ENCODE measurements around the gene XPNPEP1. TPM values are rescaled to one million over a fixed set of nuclear protein-coding genes. Genes with fewer than 3 reads are reported as not detected.

The XPNPEP1 gene
- polyA plus RNA-seq, 1 of the 3 experiments (the other 2 are of a cell fraction): 167 TPM

GRCh38 chr10:109963439-109963838 lies 40.1 kb upstream of the XPNPEP1 start (continued):
- peak; percentile 93 for TF ChIP-seq TCF12 (IDR thresholded peaks at IDR 0.05)
- no peak for TF ChIP-seq RXRA (IDR thresholded peaks at IDR 0.05; ENCODE audit: borderline replicate concordance, low read depth)

GRCh38 chr10:109962247-109962646 lies 38.9 kb upstream of the XPNPEP1 start:
- ChIA-PET POLR2A (no interaction called here), CTCF (interaction anchor here (1.7 to 1.8 kb wide), 2 partner anchors 78 to 176 kb away, joined by 4 to 5 read pairs; no protein-coding TSS in a partner anchor)
- DNase-seq: no peak
- Histone ChIP-seq H3K27ac (ENCODE audit: low read depth in 2 of 2, low read length in 1 of 2) (peak overlapping the region; percentile 59 to 69), H3K9ac (no peak overlapping the region; the same call in 1 of the 2 replicates), H3K27me3 (ENCODE audit: insufficient read depth) (no peaks in the 10 kb centered on the region), H3K4me3 (ENCODE audit: low read depth in 2 of 2, low read length in 1 of 2) (no peak overlapping the region), H4K20me1 (ENCODE audit: insufficient read depth) (no peaks in the 10 kb centered on the region), H3F3A (replicated peaks; ENCODE audit: insufficient read depth) (peaks cover 15% of the 10 kb centered on the region), H2AFZ (ENCODE audit: low read depth) (peak overlapping the region; percentile 34; the same call in 1 of the 2 replicates), H3K79me2 (ENCODE audit: insufficient read depth) (no peaks in the 10 kb centered on the region), H3K36me3 (replicated peaks in 1 of 2; ENCODE audit: control insufficient read depth in 1 of 2, insufficient read depth in 2 of 2, low read length in 1 of 2) (no peaks in the 10 kb centered on the region), H3K4me1 (ENCODE audit: control insufficient read depth in 1 of 2, insufficient read depth in 2 of 2, low read depth in 1 of 2, low read length in 1 of 2) (peaks cover 32 to 47% of the 10 kb centered on the region in 2 experiments), H3K4me2 (peak overlapping the region; percentile 42; the same call in 1 of the 2 replicates), H3K9me3 (no peaks in the 10 kb centered on the region), H3K9me2 (no peaks in the 10 kb centered on the region)
- TF ChIP-seq PBX3 (IDR thresholded peaks at IDR 0.05): peak; percentile 62
- TF ChIP-seq ELF1 (IDR thresholded peaks at IDR 0.05): no peak
- TF ChIP-seq TEAD4 (IDR thresholded peaks at IDR 0.05; ENCODE audit: borderline replicate concordance, insufficient read depth): no peak
- 0 out of 2 replicates have a peak, but pooled peaks have one; percentile 21 for TF ChIP-seq TCF12 (IDR thresholded peaks at IDR 0.05)
- 95% methylated on average over 1 of the region's 1 CpG for whole genome bisulfite sequencing (ENCODE audit: low lambda C conversion rate)

- Histone ChIP-seq H3K9me2 (no peaks in the 10 kb centered on the region), H3K27me3 (ENCODE audit: insufficient read depth) (no peaks in the 10 kb centered on the region), H3K4me3 (ENCODE audit: low read depth in 2 of 2, low read length in 1 of 2) (no peak overlapping the region), H3K4me1 (ENCODE audit: control insufficient read depth in 1 of 2, insufficient read depth in 2 of 2, low read depth in 1 of 2, low read length in 1 of 2) (peaks cover 26 to 42% of the 10 kb centered on the region in 2 experiments), H4K20me1 (ENCODE audit: insufficient read depth) (no peaks in the 10 kb centered on the region), H3K79me2 (ENCODE audit: insufficient read depth) (no peaks in the 10 kb centered on the region), H3K9me3 (no peaks in the 10 kb centered on the region), H3K4me2 (peak overlapping the region; percentile 42; the same call in 1 of the 2 replicates), H2AFZ (ENCODE audit: low read depth) (no peak overlapping the region; the same call in 1 of the 2 replicates), H3K27ac (ENCODE audit: low read depth in 2 of 2, low read length in 1 of 2) (peak overlapping the region; percentile 59 to 69), H3F3A (replicated peaks; ENCODE audit: insufficient read depth) (peaks cover 7% of the 10 kb centered on the region), H3K9ac (no peak overlapping the region; the same call in 1 of the 2 replicates), H3K36me3 (replicated peaks in 1 of 2; ENCODE audit: control insufficient read depth in 1 of 2, insufficient read depth in 2 of 2, low read length in 1 of 2) (no peaks in the 10 kb centered on the region)
- DNase-seq: peak; percentile 26
- ChIA-PET POLR2A (no interaction called here), CTCF (interaction anchor here (0.7 to 1.8 kb wide), 5 partner anchors 14 to 176 kb away, joined by 3 to 5 read pairs (median 4); no protein-coding TSS in a partner anchor)
- peak; percentile 57; the same call in 1 of the 2 replicates for TF ChIP-seq TCF12 (IDR thresholded peaks at IDR 0.05)
- TF ChIP-seq TEAD4 (IDR thresholded peaks at IDR 0.05; ENCODE audit: borderline replicate concordance, insufficient read depth): no peak
- TF ChIP-seq RAD21 (IDR thresholded peaks at IDR 0.05; ENCODE audit: low read length): no peak
- TF ChIP-seq NRF1 (IDR thresholded peaks at IDR 0.05; ENCODE audit: low read depth, low read length): no peak
- 67% methylated on average over 5 of the region's 5 CpGs for WGBS (ENCODE audit: low lambda C conversion rate)
These were observed 38.1 kb upstream of the XPNPEP1 start for GRCh38 chr10:109961174-109962001.

Data from SK-N-SH (cell line).